WTC11 (cell line): ENCODE data around the gene CCSER1. TPM values are rescaled to one million over a fixed set of nuclear protein-coding genes. Genes with fewer than 3 reads are reported as not detected.

Experiments used
- ATAC-seq: fragments of 200-7000 bp; cut with Tn5 transposase; 2 replicates; pipeline ENCODE4 v1.10.0; 2021; ENCODE audit warnings: mild to moderate bottlenecking, moderate library complexity
- CTCF ChIA-PET: fragments of 300-600 bp; sonication (Branson Sonifier 250); formaldehyde crosslinking; loops from one replicate; lab custom pipeline; 2021; ENCODE audit warnings: antibody characterized with exemption; lab: Charles Lee
- POLR2A ChIA-PET: fragments of 350-600 bp; sonication (Branson Sonifier 250); formaldehyde crosslinking; loops from one replicate; lab custom pipeline; 2021; ENCODE audit warnings: antibody characterized with exemption; lab: Charles Lee
- DNase-seq: peaks from one replicate; pipeline ENCODE4 v3.0.0; 2021; ENCODE audit warnings: low spot score
- H3K27ac Mint-ChIP-seq: 2 replicates; pipeline ENCODE4 v1.8.0; 2021; ENCODE audit warnings: mixed read lengths
- H3K27me3 Mint-ChIP-seq: 2 replicates; pipeline ENCODE4 v1.8.0; 2021; ENCODE audit warnings: low read depth, mild to moderate bottlenecking, moderate library complexity, mixed read lengths
- H3K36me3 Mint-ChIP-seq: 2 replicates; pipeline ENCODE4 v1.8.0; 2021; ENCODE audit warnings: mixed read lengths
- H3K4me1 Mint-ChIP-seq: 2 replicates; pipeline ENCODE4 v1.8.0; 2022; ENCODE audit warnings: mixed read lengths
- H3K4me3 Mint-ChIP-seq: 2 replicates; pipeline ENCODE4 v1.8.0; 2021; ENCODE audit warnings: mild to moderate bottlenecking, moderate library complexity, mixed read lengths
- H3K9me3 Mint-ChIP-seq: 2 replicates; pipeline ENCODE4 v1.8.0; 2021; ENCODE audit warnings: mixed read lengths
- AFF4 ChIP-seq: sonication (generic); formaldehyde crosslinking; IDR thresholded peaks from 2 replicates; pipeline ENCODE4 v1.8.1; 2023; ENCODE audit warnings: mild to moderate bottlenecking, missing genetic modification reagents, borderline replicate concordance
- CREB1 ChIP-seq: sonication (generic); formaldehyde crosslinking; IDR thresholded peaks from 2 replicates; pipeline ENCODE4 v1.8.0; 2023; ENCODE audit warnings: mild to moderate bottlenecking, missing genetic modification reagents
- CREM ChIP-seq: sonication (generic); formaldehyde crosslinking; IDR thresholded peaks from 2 replicates; pipeline ENCODE4 v1.8.1; 2022; ENCODE audit warnings: mild to moderate bottlenecking, missing genetic modification reagents, moderate library complexity
- ESRRA ChIP-seq: sonication (generic); formaldehyde crosslinking; IDR thresholded peaks from 2 replicates; pipeline ENCODE4 v1.8.1; 2022; ENCODE audit warnings: mild to moderate bottlenecking, missing genetic modification reagents, borderline replicate concordance
- FOXP4 ChIP-seq: sonication (generic); formaldehyde crosslinking; IDR thresholded peaks from 2 replicates; pipeline ENCODE4 v1.8.0; 2022; ENCODE audit warnings: mild to moderate bottlenecking, missing genetic modification reagents
- GRHL2 ChIP-seq: fragments of 250-450 bp; sonication (Bioruptor Pico); IDR thresholded peaks from 2 replicates; pipeline ENCODE4 v1.8.0; 2022; ENCODE audit warnings: mild to moderate bottlenecking, moderate library complexity; ENCODE audit not compliant: insufficient replicate concordance, severe bottlenecking
- JAZF1 ChIP-seq: fragments of 250-450 bp; sonication (Bioruptor Pico); IDR thresholded peaks from 2 replicates; pipeline ENCODE4 v1.9.0; 2021; ENCODE audit warnings: moderate library complexity, mild to moderate bottlenecking, inconsistent platforms
- NFYB ChIP-seq: sonication (generic); formaldehyde crosslinking; conservative IDR thresholded peaks from 2 replicates; pipeline ENCODE4 v1.8.0; 2022; ENCODE audit warnings: low read depth, missing genetic modification reagents
- PRDM15 ChIP-seq: sonication (generic); formaldehyde crosslinking; IDR thresholded peaks from 2 replicates; pipeline ENCODE4 v1.8.0; 2022; ENCODE audit warnings: missing genetic modification reagents
- PRRX2 ChIP-seq: fragments of 250-450 bp; sonication (Bioruptor Pico); IDR thresholded peaks from 2 replicates; pipeline ENCODE4 v1.8.0; 2021; ENCODE audit warnings: mild to moderate bottlenecking
- SP1 ChIP-seq: sonication (generic); formaldehyde crosslinking; conservative IDR thresholded peaks from 2 replicates; pipeline ENCODE4 v1.8.1; 2022; ENCODE audit warnings: missing genetic modification reagents
- TCF7 ChIP-seq: sonication (generic); formaldehyde crosslinking; IDR thresholded peaks from 2 replicates; pipeline ENCODE4 v1.8.0; 2022; ENCODE audit warnings: mild to moderate bottlenecking, low read depth, missing genetic modification reagents, moderate library complexity
- ZBTB21 ChIP-seq: sonication (generic); formaldehyde crosslinking; IDR thresholded peaks from 2 replicates; pipeline ENCODE4 v1.8.1; 2023; ENCODE audit warnings: mild to moderate bottlenecking, missing genetic modification reagents, borderline replicate concordance
- ZNF263 ChIP-seq: sonication (generic); formaldehyde crosslinking; IDR thresholded peaks from 2 replicates; pipeline ENCODE4 v1.8.1; 2022; ENCODE audit warnings: low read depth, mild to moderate bottlenecking, moderate library complexity, missing genetic modification reagents
- total RNA-seq: library from RNA; stranded (reverse); gene quantifications from 3 replicates; pipeline ENCODE4 v1.2.3, GENCODE V29; 2021
- TF ChIP-seq, protein P1 (sequence below): sonication (generic); formaldehyde crosslinking; conservative IDR thresholded peaks from 2 replicates; pipeline ENCODE4 v1.8.1; 2023; ENCODE audit warnings: mild to moderate bottlenecking, low read depth, missing genetic modification reagents, moderate library complexity

CCSER1 gene
- total RNA-seq, 1 experiment from 2014 or later: 0.87 TPM

DNA sequence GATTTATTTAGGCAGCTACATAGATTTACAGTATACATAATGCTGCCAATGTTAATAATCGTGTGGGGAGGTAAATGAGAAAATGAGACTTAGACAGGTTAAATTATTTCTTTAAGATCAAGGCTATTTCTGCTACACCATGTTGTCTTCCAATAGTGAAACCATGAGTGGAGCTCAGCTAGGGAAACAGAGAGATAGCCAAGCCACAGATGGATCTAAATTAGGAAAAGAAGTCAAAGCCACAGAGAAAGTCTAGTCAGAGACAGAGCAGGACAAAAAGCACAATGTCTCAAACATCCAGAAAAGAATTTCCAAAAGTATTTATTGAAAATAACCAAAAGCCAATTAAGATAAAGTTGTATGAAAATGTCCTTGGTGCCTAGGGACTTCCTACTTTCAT, 1309.4 kb downstream of the CCSER1 start:
- ATAC-seq: no peak
- CTCF ChIA-PET: no interaction called here
- no peak for DNase-seq

GRCh38 chr4:91447168-91447567, 1320.0 kb downstream of the CCSER1 start:
- no peak for TF ChIP-seq FOXP4 (CRISPR knock-in tag)
- TF ChIP-seq SP1 (CRISPR knock-in tag): no peak
- TF ChIP-seq ZBTB21 (CRISPR knock-in tag): no peak
- TF ChIP-seq AFF4 (CRISPR knock-in tag): no peak
- no peak for TF ChIP-seq ESRRA (CRISPR knock-in tag)
- no peak for TF ChIP-seq TCF7 (CRISPR knock-in tag)
- no peak for TF ChIP-seq PRRX2 (CRISPR knock-in tag)
- no peak for TF ChIP-seq ZNF263
- no peak for TF ChIP-seq NFYB
- no peak for TF ChIP-seq PRDM15 (CRISPR knock-in tag)
- TF ChIP-seq CREM (CRISPR knock-in tag): no peak
- no peak for TF ChIP-seq GRHL2
- TF ChIP-seq, protein P1, sequence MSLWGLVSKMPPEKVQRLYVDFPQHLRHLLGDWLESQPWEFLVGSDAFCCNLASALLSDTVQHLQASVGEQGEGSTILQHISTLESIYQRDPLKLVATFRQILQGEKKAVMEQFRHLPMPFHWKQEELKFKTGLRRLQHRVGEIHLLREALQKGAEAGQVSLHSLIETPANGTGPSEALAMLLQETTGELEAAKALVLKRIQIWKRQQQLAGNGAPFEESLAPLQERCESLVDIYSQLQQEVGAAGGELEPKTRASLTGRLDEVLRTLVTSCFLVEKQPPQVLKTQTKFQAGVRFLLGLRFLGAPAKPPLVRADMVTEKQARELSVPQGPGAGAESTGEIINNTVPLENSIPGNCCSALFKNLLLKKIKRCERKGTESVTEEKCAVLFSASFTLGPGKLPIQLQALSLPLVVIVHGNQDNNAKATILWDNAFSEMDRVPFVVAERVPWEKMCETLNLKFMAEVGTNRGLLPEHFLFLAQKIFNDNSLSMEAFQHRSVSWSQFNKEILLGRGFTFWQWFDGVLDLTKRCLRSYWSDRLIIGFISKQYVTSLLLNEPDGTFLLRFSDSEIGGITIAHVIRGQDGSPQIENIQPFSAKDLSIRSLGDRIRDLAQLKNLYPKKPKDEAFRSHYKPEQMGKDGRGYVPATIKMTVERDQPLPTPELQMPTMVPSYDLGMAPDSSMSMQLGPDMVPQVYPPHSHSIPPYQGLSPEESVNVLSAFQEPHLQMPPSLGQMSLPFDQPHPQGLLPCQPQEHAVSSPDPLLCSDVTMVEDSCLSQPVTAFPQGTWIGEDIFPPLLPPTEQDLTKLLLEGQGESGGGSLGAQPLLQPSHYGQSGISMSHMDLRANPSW: no peak
- no peak for TF ChIP-seq JAZF1
- TF ChIP-seq, all 79 proteins: peak for 0
- CTCF ChIA-PET: no interaction called here
- Mint-ChIP-seq H3K4me1 (peaks cover 19% of the 10 kb centered on the region), H3K9me3 (no peaks in the 10 kb centered on the region), H3K27ac (no peak overlapping the region), H3K36me3 (no peaks in the 10 kb centered on the region; the same call in 1 of the 2 replicates), H3K4me3 (no peak overlapping the region), H3K27me3 (no peaks in the 10 kb centered on the region)
- DNase-seq (no peak), ATAC-seq (no peak)
- POLR2A ChIA-PET: interaction anchor here (0.6 kb wide), 1 partner anchor 1228 kb away, joined by 3 read pairs; no protein-coding TSS in a partner anchor

More for the DNA sequence above, 1309.4 kb downstream of the CCSER1 start:
- Mint-ChIP-seq H3K9me3 (peaks cover 32% of the 10 kb centered on the region), H3K4me1 (no peaks in the 10 kb centered on the region), H3K36me3 (peaks cover 29% of the 10 kb centered on the region), H3K4me3 (no peak overlapping the region), H3K27me3 (peaks cover 3% of the 10 kb centered on the region; the same call in 1 of the 2 replicates), H3K27ac (no peak overlapping the region)
- TF ChIP-seq CREB1 (CRISPR knock-in tag): no peak
- POLR2A ChIA-PET: no interaction called here
